Esophagus squamous epithelium (tissue), 4 donors: ENCODE results near the gene RNU2-1.
"Not testable (repeated sequence)": the region's sequence is repeated elsewhere in the genome, so short reads cannot be mapped to it uniquely, and the experiment has no call there.

Experiments
- CTCF ChIP-seq, 6 experiments: fragments of 450-650 bp in 4 of 6; fragments of 200-600 bp in 2 of 6; sonication (generic) in 2 of 6; IDR thresholded peaks; one replicate each; pipeline ENCODE4 v1.5.1; 2016 to 2019; ENCODE audit warnings: antibody characterized with exemption in 6 of 6, mild to moderate bottlenecking in 4 of 6, moderate library complexity in 4 of 6
- POLR2A ChIP-seq, 4 donors: fragments of 450-650 bp; IDR thresholded peaks; one replicate each; pipeline ENCODE4 v1.6.1; 2017; ENCODE audit warnings: antibody characterized with exemption in 4 of 4, mild to moderate bottlenecking in 4 of 4, moderate library complexity in 3 of 4

- TF ChIP-seq CTCF, POLR2A (IDR thresholded peaks at IDR 0.05): not testable (repeated sequence)
Measured at GRCh38 chr17:43186656-43187055, 47.1 kb downstream of the RNU2-1 start.
